C4-2B (cell line): Measurements from ENCODE around the gene EVC.

Source experiments
- CTCF ChIP-seq: fragments of 450-650 bp; conservative IDR thresholded peaks from 2 replicates; pipeline ENCODE4 v1.5.1; 2017; ENCODE audit warnings: mild to moderate bottlenecking
- ZFX ChIP-seq: fragments of 450-650 bp; IDR thresholded peaks from 2 replicates; pipeline ENCODE4 v1.6.1; 2017

GRCh38 chr4:5666741-5667140 is 44.3 kb upstream of the EVC start:
- TF ChIP-seq CTCF (no peak), ZFX (no peak)
